GM13976 (cell line): ENCODE measurements around the gene MLKL.

Experiments
- DNase-seq: peaks from one replicate; pipeline ENCODE4 v3.0.0; 2012; ENCODE audit warnings: low spot score
- in situ Hi-C: fragments of 300-500 bp; cut with MboI; formaldehyde crosslinking; loops from one replicate; pipeline ENCODE4 v1.12.0; 2022; ENCODE audit warnings: low sequenced_read_pairs, mixed read lengths, inconsistent platforms; ENCODE audit not compliant: unreplicated experiment
- TF ChIP-seq, protein P1 (sequence below): IDR thresholded peaks from 2 replicates; pipeline ENCODE4 v1.5.1; 2012; ENCODE audit warnings: borderline replicate concordance, mild to moderate bottlenecking; ENCODE audit not compliant: insufficient read depth; ENCODE audit errors: extremely low read depth, missing control alignments, control extremely low read depth

The MLKL gene

DNA sequence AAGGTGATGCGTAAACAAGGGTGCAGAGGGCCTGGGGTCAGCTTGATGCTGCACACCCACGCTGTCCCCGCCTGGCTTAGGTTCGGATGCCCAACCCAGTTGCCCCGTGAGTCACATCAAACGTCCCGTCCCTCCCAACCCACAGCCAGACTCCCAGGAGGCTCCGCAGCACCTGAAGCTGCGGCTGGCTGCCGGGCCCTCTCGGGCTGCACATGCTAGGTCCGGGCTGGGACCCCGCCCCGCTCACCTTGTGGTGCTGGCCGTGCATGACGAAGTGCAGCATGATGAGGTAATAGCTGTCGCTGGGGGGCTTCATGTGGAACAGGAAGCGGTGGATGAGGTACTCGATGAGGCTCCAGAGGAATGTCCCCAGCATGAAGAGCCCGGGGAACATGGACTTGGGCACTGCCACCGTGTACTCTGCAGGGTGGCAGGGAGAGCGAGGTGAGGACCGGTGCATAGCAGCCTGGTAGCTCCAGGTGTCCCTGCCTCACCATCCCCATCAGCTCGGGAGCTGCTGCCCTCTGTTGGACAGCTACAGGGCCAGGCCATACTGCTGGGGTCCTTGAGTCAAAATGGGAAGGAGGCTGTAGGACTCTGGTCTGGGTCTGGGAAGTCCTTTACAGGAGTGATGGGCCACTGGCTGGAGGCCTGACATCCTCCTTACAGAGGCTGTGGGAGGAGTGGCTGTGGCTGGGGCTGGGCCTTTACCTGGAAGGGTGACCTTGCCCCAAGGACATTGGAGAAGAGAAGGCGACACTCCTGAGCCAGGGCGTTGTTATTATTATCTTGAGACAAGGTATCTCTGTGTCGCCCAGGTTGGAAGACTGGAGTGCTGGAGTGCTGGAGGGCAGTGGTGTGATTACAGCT, 18.3 kb upstream of the MLKL start:
- in situ Hi-C loops = loop anchor here (25.0 kb wide), 2 partner anchors 143 to 393 kb away; partner anchors contain the start of gene LDHD
- DNase-seq = no peak
- TF ChIP-seq, protein P1, sequence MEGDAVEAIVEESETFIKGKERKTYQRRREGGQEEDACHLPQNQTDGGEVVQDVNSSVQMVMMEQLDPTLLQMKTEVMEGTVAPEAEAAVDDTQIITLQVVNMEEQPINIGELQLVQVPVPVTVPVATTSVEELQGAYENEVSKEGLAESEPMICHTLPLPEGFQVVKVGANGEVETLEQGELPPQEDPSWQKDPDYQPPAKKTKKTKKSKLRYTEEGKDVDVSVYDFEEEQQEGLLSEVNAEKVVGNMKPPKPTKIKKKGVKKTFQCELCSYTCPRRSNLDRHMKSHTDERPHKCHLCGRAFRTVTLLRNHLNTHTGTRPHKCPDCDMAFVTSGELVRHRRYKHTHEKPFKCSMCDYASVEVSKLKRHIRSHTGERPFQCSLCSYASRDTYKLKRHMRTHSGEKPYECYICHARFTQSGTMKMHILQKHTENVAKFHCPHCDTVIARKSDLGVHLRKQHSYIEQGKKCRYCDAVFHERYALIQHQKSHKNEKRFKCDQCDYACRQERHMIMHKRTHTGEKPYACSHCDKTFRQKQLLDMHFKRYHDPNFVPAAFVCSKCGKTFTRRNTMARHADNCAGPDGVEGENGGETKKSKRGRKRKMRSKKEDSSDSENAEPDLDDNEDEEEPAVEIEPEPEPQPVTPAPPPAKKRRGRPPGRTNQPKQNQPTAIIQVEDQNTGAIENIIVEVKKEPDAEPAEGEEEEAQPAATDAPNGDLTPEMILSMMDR = no peak

DNA sequence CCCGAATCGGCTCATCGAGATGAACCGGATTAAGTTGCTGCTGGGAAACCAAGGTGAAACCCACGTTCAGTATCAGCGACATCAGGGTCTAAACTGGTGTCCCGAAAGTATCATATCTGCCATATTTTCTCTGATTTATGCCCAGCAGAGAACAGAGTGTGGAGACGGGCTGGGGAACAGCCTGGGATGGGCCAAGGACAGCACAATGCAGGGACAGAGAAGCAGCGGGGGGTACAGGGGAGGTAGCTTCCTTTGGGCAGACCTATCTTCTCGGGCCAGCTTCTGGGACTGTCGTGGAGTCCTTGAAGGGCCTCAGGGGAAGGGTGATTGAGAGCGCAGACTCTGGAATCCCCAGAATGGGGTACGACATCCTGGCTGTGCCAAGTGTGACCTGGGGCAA, 17.5 kb upstream of the MLKL start:
- no peak for DNase-seq
- in situ Hi-C loops = loop anchor here (25.0 kb wide), 2 partner anchors 144 to 394 kb away; partner anchors contain the start of gene LDHD
- TF ChIP-seq, protein P1 = no peak

DNA sequence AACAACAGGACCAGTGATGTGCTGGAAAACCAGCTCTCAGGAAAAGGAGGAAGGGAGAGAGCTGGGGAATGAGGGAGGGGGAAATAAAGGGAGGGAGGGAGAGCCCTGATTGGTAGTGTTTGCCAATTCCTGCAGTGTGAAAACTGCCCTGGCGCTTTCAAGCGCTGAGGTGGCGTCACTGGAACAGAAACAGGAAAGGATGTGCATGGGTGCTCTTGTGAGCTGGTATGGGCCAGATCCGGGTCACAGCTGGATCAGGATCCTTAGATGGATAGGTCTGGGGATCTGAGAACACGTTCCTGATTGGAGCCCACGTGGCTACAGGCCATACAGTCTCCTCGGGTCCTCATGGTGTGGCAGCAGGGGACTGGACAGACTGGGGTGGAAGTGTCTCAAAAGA, 16.7 kb upstream of the MLKL start:
- no peak for DNase-seq
- TF ChIP-seq, protein P1 = no peak
- in situ Hi-C loops = loop anchor here (25.0 kb wide), 2 partner anchors 145 to 395 kb away; partner anchors contain the start of gene LDHD

DNA sequence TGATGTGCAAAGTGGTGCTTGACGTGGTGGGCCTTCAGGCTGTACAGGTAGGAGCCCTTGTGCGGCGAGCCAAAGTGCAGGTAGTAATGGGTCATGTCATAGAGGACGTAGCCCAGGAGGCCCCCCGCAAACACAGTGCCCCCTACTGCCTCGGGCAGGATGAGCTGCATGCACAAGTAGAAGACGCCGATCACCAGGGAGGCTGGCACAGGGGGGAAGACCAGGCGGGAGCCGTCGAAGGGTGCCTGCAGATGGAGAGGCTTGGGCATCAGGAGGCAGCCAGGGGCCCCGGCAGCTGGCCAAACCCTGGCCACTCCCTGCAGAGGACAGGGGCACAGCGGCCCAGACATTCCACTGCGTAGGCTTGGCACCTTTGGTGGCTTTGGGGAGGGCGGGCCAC, 15.7 kb upstream of the MLKL start:
- no peak for DNase-seq
- in situ Hi-C loops = loop anchor here (25.0 kb wide), 2 partner anchors 146 to 396 kb away; partner anchors contain the start of gene LDHD
- TF ChIP-seq, protein P1 = no peak

DNA sequence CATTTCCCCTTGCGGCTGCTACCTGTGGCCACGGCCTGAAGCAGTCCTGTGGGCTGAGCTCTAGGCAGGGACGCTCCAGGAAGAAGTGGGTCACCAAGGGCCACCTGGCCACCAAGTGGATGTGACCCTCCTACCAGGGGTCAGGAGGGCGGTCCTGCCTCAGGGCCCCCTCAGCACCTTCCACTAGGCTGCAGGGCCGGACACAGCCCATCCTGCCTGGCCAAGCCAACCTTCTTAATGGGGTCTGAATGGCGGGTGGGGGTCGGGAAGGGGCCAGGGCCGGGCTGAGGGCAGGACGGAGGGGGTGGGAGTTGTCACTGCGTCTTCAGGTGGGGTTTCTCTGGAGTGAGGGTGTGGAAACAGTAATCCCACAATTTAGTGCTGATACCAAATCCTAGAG, 13.2 kb upstream of the MLKL start:
- TF ChIP-seq, protein P1 = no peak
- DNase-seq = no peak
- in situ Hi-C loops = loop anchor here (25.0 kb wide), 2 partner anchors 148 to 398 kb away; partner anchors contain the start of gene LDHD

DNA sequence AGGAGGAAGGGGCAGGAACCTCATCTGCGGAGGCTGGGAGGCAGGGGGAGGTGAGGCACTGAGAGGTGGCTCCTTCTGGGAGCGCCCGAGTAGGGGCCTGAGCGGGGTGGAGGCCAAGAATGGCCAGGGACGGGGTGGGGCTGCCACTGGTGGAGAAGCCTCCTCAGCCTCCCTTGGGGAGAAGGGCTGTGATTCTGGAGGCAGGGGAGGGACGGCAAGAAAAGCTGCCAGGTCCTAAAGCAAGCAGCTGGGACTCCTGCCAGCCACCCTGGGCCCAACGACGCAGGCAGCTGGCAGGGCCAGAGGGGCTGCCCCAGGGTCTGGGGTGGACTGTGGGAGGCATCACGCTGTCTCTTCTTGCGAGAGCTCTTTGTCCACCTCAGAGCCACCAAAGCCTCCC, 12.7 kb upstream of the MLKL start:
- DNase-seq = no peak
- TF ChIP-seq, protein P1 = no peak
- in situ Hi-C loops = loop anchor here (25.0 kb wide), 2 partner anchors 149 to 399 kb away; partner anchors contain the start of gene LDHD
